Immature natural killer cell (primary cell): ENCODE data around the gene ARHGAP12. TPM values are rescaled to one million over a fixed set of nuclear protein-coding genes. Genes with fewer than 3 reads are reported as not detected.

Experiments
- DNase-seq, 3 donors: peaks; one replicate each; pipeline ENCODE4 v3.0.0; 2022; ENCODE audit warnings: mixed read lengths in 1 of 3
- H3K27ac Mint-ChIP-seq, 6 donors: one replicate each; pipeline ENCODE4 v1.8.0; 2020; ENCODE audit warnings: mixed read lengths in 6 of 6, mild to moderate bottlenecking in 5 of 6, inconsistent platforms in 4 of 6, moderate library complexity in 3 of 6
- H3K27me3 Mint-ChIP-seq, 3 donors: one replicate each; pipeline ENCODE4 v1.8.0; 2020 to 2021; ENCODE audit warnings: low read depth in 3 of 3, mild to moderate bottlenecking in 3 of 3, mixed read lengths in 3 of 3, moderate library complexity in 3 of 3, inconsistent platforms in 1 of 3
- H3K36me3 Mint-ChIP-seq, 3 donors: one replicate each; pipeline ENCODE4 v1.8.0; 2020; ENCODE audit warnings: mixed read lengths in 3 of 3, inconsistent platforms in 2 of 3, mild to moderate bottlenecking in 2 of 3
- H3K4me1 Mint-ChIP-seq, 2 donors: one replicate each; pipeline ENCODE4 v1.8.0; 2020; ENCODE audit warnings: inconsistent platforms in 2 of 2, mild to moderate bottlenecking in 2 of 2, mixed read lengths in 2 of 2, moderate library complexity in 1 of 2
- H3K4me3 Mint-ChIP-seq, 5 donors: one replicate each; pipeline ENCODE4 v1.8.0; 2020; ENCODE audit warnings: mild to moderate bottlenecking in 5 of 5, mixed read lengths in 5 of 5, inconsistent platforms in 3 of 5, moderate library complexity in 3 of 5
- H3K9me3 Mint-ChIP-seq, 6 donors: one replicate each; pipeline ENCODE4 v1.8.0; 2020; ENCODE audit warnings: mild to moderate bottlenecking in 6 of 6, mixed read lengths in 6 of 6, inconsistent platforms in 4 of 6, moderate library complexity in 3 of 6
- polyA plus RNA-seq, 3 donors: library from polyadenylated mRNA; unstranded; fragments of 300-500 nt; fragmentation: Illumina TruSeq; gene quantifications; one replicate each; pipeline ENCODE4 v1.2.3, GENCODE V29; 2021

ARHGAP12 gene
- polyA plus RNA-seq, 3 donors from 2014 or later: 6.2 to 11.8 (median 8.1) TPM

- Mint-ChIP-seq H3K4me3 (no peak overlapping the region), H3K27ac (peak overlapping the region in 1 of 6 donors; percentile 46), H3K36me3 (no peaks in the 10 kb centered on the region), H3K9me3 (no peaks in the 10 kb centered on the region), H3K27me3 (peaks cover 2 to 15% (median 13%) of the 10 kb centered on the region in 3 donors), H3K4me1 (peaks cover 14 to 20% of the 10 kb centered on the region in 2 donors)
- no peak for DNase-seq
Observed at GRCh38 chr10:31756101-31756728, 172.4 kb downstream of the ARHGAP12 start.

Other genes starting within 250 kb of the ARHGAP12 start
- gene KIF5B, start 127.6 kb upstream of the ARHGAP12 start, polyA plus RNA-seq: 10 to 100 TPM; 15.0 to 24.8 (median 15.3) TPM